HG02623 (cell line): ENCODE results near the gene HECW1.
"Not testable (repeated sequence)": the region's sequence is repeated elsewhere in the genome, so short reads cannot be mapped to it uniquely, and the experiment has no call there.

ENCODE experiments used
- ATAC-seq: cut with Tn5 transposase; IDR thresholded peaks from one replicate; pipeline ENCODE4 v1.9.1; 2021; ENCODE audit warnings: moderate library complexity; ENCODE audit not compliant: unreplicated experiment

Gene HECW1

DNA sequence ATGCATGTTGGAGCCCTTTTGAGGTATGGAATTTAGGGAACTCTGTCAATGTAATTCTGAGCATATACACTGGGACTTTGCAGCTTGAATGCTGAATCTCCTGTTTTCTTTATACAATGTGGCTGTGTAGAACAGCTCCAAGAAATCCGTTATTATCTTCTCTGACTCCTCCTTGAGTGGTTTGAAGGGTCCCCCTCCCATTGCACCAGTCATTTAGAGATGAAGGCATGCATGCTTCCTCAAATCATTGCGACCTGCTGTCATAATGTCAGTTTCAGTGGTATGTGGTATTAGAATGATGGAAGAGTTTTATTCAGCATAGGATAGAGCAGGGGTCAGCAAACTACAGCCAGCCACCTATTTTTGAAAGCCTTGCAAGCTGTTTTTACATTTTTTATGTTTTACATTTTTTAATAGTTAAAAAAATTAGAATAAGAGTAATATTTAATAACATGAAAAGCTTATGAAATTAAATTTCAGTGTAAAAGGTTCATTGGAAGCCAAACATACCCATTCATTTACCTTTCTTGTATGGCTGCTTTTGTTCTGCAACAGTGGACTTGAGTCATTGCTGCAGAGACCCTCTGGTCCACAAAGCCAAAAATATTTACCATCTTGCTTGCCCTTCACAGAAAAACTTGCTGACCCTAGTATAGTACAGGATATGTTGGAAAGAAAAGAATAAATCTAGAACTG is 478.6 kb downstream of the HECW1 start:
- ATAC-seq, result peak; percentile 70

DNA sequence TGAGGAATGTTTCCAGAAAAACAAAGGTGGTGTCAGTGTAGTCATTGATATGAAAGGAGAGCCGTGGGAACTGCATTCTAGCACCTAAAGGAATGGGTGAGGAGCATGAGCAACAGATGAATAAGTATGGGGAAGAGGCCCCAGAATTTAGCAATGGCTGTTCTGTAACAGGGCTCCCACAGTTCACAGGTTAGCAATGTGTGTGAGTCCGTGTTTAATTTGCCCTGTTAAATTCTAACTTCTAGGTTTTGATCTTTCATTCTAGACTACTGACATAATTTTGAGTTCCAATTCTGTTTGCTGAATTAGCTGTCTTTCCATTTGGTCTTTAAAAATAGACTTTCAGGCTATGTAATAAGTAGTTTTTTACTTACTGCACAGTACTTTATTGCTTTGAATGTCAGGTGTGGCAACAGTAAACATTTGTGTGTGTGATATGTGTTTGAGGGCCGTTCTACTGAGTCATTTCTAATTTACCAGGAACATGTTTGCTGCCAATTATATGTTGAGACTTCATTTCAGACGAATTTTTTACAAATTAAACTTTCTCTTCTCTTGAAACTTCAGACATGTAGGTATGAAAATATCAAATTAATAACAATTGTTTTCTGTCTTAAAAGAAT is 479.2 kb downstream of the HECW1 start:
- ATAC-seq, result no peak

DNA sequence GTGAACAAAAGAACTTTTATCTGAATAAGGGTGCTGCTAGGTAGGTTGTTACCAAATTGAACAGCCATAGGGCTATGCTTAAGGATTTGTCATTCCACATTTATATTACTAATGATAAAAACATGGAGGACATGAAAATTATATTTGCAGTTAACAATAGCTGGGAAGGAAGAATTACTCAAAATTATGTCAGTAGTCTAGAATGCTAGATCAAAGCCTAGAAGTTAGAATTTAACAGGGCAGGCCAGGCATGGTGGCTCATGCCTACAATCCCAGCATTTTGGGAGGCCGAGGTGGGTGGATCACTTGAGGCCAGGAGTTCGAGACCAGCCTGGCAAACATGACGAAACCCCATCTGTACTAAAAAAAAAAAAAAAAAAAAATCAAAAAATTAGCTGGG is 479.9 kb downstream of the HECW1 start:
- no peak for ATAC-seq

DNA sequence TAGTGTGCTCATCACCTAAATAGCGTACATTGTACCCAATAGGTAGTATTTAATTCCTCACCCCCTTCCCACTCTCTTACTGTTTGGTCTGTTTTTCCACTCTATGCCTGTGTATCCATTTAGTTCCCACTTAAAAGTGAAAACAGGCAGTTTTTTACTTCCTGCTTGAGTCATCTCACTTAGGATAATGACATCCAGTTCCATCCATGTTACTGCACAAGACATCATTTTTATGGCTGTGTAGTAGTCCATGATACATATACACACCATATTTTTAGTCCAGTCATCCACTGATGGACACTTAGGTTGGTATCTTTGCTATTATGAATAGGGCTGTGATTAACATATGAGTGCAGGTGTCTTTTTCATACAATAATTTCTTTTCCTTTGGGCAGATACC is 480.6 kb downstream of the HECW1 start:
- no peak for ATAC-seq

DNA sequence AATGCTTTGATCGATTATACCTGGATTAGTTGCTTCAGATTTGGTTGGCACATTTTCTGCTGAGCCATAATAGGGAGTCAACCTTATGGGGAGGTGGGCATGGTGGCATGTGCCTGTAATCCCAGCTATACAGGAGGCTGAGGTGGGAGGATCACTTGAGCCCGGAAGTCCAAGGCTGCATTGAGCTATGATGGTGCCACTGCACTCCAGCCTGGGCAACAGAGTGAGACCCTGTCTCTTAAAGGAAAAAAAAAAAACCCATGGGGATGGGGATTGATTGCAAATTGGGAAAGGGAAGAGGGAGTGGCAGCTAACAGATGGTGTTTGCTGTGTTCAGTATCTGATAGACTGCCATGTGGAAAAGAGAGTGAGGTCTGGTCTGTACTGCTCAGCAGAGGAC is 481.6 kb downstream of the HECW1 start:
- no peak for ATAC-seq

DNA sequence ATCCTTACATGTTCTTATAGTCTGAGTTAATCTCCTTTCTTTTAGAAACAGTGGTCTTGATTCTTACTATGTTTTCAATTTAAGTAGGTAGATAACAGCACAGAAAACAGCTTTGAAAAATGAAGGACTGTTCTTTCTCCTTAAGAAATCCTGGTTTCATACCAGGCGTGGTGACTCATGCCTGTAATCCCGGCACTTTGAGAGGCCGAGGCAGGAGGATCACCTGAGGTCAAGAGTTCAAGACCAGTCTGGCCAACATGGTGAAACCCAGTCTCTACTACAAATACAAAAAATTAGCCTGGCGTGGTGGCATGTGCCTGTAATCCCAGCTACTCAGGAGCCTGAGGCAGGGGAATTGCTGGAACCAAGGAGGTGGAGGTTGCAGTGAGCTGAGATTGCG is 484.0 kb downstream of the HECW1 start:
- ATAC-seq, result not testable (repeated sequence)

DNA sequence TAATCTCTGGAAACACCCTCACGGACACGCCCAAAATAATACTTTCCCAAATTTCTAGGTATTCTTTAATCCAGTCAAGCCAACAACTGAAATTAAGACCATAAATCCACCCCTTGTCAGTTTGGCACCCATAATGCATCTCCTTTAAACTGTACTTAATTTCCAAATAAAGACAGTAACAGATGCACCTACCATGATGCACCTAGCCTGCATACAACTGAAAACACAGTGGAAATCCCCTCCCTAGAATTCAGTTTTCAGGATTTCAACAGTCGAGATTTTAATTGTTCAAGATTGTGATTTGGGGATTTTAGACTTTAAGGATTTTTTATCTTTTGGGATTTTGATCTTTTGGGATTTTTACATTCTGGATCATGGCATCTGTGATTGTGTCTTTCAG is 487.6 kb downstream of the HECW1 start:
- ATAC-seq, result no peak

DNA sequence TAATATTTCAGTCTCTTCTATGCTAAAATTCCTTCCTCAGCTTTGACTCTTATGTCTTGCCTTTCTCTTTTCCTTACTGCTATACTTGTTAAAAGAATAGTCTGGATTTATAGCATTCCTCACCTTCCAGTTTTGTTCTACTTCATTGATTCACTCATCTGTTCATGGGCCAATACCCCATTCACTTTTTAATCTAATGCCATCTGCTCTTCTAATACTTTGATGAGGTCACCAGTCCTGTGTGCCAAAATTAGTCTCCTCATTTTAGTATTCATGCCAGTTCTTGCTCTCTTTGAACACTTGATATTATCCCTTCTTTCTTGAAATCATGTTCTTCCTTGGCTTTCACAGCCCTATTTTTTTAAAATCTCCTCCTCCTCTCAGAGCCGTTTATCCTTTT is 489.8 kb downstream of the HECW1 start:
- ATAC-seq, result no peak

DNA sequence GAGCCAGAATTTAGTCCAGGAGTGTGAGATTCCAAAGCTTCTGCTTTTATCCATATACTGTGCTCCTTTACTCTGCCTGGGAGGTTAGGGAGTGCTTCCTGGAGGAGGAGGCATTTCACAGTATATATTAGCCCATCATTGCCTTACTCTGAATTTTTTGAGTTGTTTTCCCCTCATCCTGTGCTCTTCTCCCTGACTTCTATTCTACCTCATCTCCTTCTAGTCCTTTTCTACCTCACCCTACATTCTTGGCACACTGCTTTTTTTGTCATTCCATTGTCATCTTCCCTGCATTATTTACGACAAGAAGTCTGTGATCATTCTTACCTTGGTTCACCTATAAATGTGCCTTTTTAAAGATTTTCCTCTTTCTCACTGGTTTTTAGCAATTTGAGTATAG is 491.8 kb downstream of the HECW1 start:
- ATAC-seq, result no peak

DNA sequence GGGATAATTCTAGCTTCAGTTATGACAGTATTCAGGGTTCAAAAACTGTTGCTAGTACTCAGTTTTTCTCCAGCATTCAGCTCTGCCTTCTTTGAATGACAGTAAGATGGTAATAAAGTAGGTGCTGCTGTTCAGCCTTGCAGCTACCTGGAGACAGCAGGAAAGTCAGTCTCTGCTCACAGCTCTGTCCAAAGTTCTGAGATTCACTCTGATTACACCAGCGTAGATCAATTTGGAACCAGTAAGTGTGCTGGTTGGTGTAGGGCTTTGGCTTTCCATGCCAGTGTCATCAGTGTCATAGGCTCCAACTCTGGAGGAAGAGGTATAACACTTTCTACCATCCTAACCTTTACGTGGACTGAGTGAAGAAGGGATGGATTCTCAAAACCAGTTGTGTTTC is 496.6 kb downstream of the HECW1 start:
- no peak for ATAC-seq

DNA sequence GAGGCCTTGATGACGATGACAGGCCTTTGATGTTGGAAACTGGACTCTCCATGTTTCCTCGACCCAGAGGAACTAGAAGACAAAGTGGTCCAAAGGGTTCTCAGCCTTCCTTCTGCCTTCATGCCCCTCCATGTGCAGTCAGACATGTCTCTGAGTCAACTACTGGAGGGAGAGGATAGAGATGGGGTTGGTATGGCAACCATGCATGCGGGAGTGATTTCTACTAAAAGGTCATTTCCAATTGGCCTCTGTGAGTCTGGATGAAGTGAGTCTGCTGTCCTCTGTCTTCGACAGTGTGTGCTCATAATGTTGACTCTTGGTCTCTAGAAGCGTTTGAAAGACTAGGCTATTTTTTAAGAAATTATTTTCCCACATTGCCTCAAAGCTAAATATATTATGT is 499.7 kb downstream of the HECW1 start:
- no peak for ATAC-seq

DNA sequence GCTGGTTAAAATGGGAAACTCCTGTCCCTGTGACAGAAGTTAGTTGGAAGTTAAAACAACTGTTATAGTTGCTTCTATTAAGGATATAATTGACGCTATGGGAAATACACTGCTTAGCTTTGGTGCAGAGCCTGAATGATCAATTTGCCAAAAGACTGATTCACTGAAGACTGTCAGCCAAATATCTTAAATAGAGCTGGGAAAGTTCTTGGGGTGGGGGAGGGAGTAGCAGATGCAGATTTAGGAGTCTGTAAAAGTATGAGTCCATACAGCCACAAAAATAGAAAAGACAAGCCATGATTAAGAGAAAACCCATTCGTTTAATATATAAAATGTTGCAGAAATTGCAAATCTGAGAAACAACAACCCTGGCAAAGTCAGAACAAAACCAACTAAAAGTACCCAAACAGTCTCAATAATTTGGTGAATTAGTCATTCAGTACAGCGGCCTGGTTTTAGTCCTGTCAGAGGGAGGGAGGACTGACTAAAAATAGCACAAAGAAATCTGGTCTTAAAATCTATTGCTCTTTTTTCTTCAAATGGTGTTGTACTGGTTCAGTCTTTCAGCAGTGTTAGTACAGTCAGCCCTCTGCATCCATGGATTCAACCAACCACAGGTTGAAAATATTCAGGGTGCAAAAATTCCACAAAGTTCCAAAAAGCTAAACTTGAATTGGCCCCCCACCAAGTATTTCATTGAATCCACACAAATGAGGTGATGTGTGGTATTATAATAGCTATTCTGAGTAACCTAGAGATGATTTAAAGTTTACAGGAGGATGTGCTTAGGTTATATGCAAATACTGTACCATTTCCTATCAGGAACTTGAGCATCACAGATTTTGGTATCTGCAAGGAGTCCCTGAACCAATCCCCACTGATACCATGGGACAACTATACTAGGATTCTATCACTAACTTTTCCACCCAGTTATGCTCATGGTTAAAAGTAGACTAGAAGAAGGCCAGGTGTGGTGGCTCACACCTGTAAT is 500.4 kb downstream of the HECW1 start:
- ATAC-seq, result peak; percentile 65
